Parathyroid adenoma (tissue), 2 donors: ENCODE data around the gene BID.

Source experiments
- H2AFZ ChIP-seq: fragments of 300-600 bp; sonication (generic); one replicate; pipeline ENCODE4 v1.7.0; 2017; ENCODE audit warnings: antibody characterized with exemption, mild to moderate bottlenecking
- H3K27ac ChIP-seq: fragments of 300-600 bp; sonication (generic); one replicate; pipeline ENCODE4 v1.7.0; 2017
- H3K27me3 ChIP-seq: fragments of 300-600 bp; sonication (generic); one replicate; pipeline ENCODE4 v1.7.0; 2017; ENCODE audit warnings: low read length; ENCODE audit not compliant: control insufficient read depth, insufficient read depth
- H3K36me3 ChIP-seq: fragments of 300-600 bp; sonication (generic); one replicate; pipeline ENCODE4 v1.7.0; 2017; ENCODE audit warnings: low read length; ENCODE audit not compliant: control insufficient read depth, insufficient read depth
- H3K4me1 ChIP-seq: fragments of 300-600 bp; sonication (generic); one replicate; pipeline ENCODE4 v1.7.0; 2017; ENCODE audit warnings: control low read depth
- H3K4me2 ChIP-seq: fragments of 300-600 bp; sonication (generic); one replicate; pipeline ENCODE4 v1.7.0; 2017; ENCODE audit warnings: low read length
- H3K4me3 ChIP-seq: fragments of 300-600 bp; sonication (generic); one replicate; pipeline ENCODE4 v1.7.0; 2017; ENCODE audit warnings: low read depth, low read length
- H3K79me2 ChIP-seq: fragments of 300-600 bp; sonication (generic); one replicate; pipeline ENCODE4 v1.7.0; 2017; ENCODE audit warnings: control low read depth
- H3K9ac ChIP-seq: fragments of 300-600 bp; sonication (generic); one replicate; pipeline ENCODE4 v1.7.0; 2017; ENCODE audit warnings: mild to moderate bottlenecking
- H3K9me3 ChIP-seq: fragments of 300-600 bp; sonication (generic); one replicate; pipeline ENCODE4 v1.7.0; 2017; ENCODE audit warnings: low read length; ENCODE audit not compliant: control insufficient read depth
- TF ChIP-seq, protein P1 (sequence below): fragments of 300-600 bp; sonication (generic); IDR thresholded peaks from one replicate; pipeline ENCODE4 v1.7.0; 2017; ENCODE audit warnings: antibody characterized with exemption, mild to moderate bottlenecking
- donor health status: primary hyperparathyroidism.

BID gene

GRCh38 chr22:17729561-17729960 is 44.7 kb downstream of the BID start:
- Histone ChIP-seq H3K4me1 (no peaks in the 10 kb centered on the region), H3K9ac (no peak overlapping the region), H3K79me2 (no peaks in the 10 kb centered on the region), H3K4me3 (no peak overlapping the region), H3K4me2 (no peak overlapping the region), H3K36me3 (no peaks in the 10 kb centered on the region), H3K27ac (no peak overlapping the region), H3K9me3 (no peaks in the 10 kb centered on the region), H3K27me3 (no peaks in the 10 kb centered on the region), H2AFZ (no peak overlapping the region)
- TF ChIP-seq, protein P1, sequence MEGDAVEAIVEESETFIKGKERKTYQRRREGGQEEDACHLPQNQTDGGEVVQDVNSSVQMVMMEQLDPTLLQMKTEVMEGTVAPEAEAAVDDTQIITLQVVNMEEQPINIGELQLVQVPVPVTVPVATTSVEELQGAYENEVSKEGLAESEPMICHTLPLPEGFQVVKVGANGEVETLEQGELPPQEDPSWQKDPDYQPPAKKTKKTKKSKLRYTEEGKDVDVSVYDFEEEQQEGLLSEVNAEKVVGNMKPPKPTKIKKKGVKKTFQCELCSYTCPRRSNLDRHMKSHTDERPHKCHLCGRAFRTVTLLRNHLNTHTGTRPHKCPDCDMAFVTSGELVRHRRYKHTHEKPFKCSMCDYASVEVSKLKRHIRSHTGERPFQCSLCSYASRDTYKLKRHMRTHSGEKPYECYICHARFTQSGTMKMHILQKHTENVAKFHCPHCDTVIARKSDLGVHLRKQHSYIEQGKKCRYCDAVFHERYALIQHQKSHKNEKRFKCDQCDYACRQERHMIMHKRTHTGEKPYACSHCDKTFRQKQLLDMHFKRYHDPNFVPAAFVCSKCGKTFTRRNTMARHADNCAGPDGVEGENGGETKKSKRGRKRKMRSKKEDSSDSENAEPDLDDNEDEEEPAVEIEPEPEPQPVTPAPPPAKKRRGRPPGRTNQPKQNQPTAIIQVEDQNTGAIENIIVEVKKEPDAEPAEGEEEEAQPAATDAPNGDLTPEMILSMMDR: no peak

DNA sequence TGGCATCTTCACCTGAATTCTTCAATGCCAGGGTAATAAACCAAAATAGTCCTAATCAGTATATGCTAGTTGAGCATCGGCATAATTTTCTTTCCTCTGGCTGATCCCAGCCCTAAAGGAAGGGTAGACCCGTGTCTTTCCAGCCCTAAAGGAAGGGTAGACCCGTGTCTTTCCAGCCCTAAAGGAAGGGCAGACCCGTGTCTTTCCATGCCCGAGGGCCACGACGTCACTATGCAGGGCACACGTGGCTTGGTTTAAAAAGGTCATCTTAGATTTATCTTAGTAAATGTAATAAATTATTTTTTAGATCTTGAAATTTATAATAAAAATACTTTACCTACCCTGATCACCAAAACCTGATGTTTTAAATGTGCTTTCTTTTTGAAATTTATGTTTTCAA is 45.5 kb downstream of the BID start:
- H3K4me1 ChIP-seq: no peaks in the 10 kb centered on the region
- no peak overlapping the region for H3K27ac ChIP-seq
- no peak overlapping the region for H2AFZ ChIP-seq
- H3K9me3 ChIP-seq: no peaks in the 10 kb centered on the region
- no peak overlapping the region for H3K4me2 ChIP-seq
- no peaks in the 10 kb centered on the region for H3K27me3 ChIP-seq
- H3K4me3 ChIP-seq: no peak overlapping the region
- TF ChIP-seq, protein P1: no peak
- no peaks in the 10 kb centered on the region for H3K79me2 ChIP-seq
- H3K9ac ChIP-seq: no peak overlapping the region
- no peaks in the 10 kb centered on the region for H3K36me3 ChIP-seq

DNA sequence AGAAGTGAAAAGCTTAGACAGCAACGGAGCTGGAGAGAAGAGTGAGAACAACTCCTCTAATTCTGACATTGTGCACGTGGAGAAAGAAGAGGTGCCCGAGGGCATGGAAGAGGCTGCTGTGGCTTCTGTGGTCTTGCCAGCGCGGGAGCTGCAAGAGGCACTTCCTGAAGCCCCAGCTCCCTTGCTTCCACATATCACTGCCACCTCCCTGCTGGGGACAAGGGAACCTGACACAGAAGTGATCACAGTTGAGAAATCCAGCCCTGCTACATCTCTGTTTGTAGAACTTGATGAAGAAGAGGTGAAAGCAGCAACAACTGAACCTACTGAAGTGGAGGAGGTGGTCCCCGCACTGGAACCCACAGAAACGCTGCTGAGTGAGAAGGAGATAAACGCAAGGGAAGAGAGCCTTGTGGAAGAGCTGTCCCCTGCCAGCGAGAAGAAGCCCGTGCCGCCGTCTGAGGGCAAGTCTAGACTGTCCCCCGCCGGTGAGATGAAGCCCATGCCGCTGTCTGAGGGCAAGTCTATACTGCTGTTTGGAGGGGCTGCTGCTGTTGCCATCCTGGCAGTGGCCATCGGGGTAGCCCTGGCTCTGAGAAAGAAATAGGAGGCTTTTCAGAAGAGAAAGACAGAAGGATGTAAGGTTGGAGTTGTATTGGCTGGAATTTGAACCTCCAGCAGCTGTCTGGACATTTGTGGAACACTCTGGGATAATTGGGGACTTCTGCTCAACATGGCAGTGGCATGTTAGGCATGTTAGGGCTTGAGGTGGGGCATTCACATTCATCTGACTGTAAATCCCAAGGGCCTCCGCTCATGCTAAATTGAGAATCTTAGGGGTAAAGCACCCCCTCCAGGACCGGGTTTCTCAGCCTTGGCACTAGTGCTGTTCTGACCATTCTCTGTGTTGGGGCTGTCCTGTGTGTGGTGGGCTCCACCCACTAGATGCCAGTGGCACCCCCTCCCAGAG is 47.1 kb downstream of the BID start:
- Histone ChIP-seq H3K4me2 (no peak overlapping the region), H3K79me2 (no peaks in the 10 kb centered on the region), H3K4me1 (no peaks in the 10 kb centered on the region), H3K4me3 (no peak overlapping the region), H2AFZ (no peak overlapping the region), H3K9ac (no peak overlapping the region), H3K36me3 (no peaks in the 10 kb centered on the region), H3K27me3 (no peaks in the 10 kb centered on the region), H3K27ac (no peak overlapping the region), H3K9me3 (no peaks in the 10 kb centered on the region)
- TF ChIP-seq, protein P1: no peak

DNA sequence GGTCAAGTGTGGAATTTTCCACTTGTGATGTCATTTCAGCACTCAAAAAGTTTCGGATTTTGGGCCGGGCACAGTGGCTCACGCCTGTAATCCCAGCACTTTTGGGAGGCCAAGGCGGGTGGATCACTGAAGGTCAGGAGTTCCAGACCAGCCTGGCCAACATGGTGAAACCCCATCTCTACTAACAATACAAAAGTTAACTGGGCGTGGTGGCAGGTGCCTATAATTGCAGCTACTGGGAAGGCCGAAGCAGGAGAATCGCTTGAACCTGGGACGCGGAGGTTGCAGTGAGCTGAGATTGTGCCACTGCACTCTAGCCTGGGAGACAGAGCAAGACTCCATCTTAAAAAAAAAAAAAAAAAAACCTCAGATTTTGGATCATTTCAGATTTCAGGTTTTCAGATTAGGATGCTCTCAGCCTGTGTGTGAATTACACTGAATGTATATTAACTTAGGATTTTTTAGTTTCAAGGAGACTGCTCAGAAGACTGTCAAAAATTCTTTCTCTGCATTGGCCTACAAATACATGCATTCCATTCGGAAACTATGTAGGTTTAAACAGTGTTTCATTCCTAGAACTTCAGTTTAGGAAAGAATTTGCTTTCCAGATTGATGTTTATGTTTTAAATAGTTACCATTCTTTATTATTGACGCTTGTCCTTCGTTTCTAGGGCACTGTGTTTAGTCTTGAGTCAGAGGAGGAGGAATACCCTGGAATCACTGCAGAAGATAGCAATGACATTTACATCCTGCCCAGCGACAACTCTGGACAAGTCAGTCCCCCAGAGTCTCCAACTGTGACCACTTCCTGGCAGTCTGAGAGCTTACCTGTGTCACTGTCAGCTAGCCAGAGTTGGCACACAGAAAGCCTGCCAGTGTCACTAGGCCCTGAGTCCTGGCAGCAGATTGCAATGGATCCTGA is 48.0 kb downstream of the BID start:
- Histone ChIP-seq H3K27ac (no peak overlapping the region), H3K9ac (no peak overlapping the region), H3K36me3 (no peaks in the 10 kb centered on the region), H3K79me2 (no peaks in the 10 kb centered on the region), H3K4me3 (no peak overlapping the region), H3K9me3 (no peaks in the 10 kb centered on the region), H3K4me2 (no peak overlapping the region), H3K27me3 (no peaks in the 10 kb centered on the region), H3K4me1 (no peaks in the 10 kb centered on the region), H2AFZ (no peak overlapping the region)
- TF ChIP-seq, protein P1: no peak
